DOHH2 (cell line): ENCODE results near the gene NPRL2.

Source experiments
- H3F3A ChIP-seq: fragments of 200-600 bp; sonication (generic), shearing (Covaris generic); 2 replicates; pipeline ENCODE4 v1.6.0; 2016; ENCODE audit warnings: antibody characterized with exemption, mild to moderate bottlenecking; ENCODE audit not compliant: control insufficient read depth, insufficient read depth
- H3K27ac ChIP-seq: fragments of 200-600 bp; sonication (generic); 2 replicates; pipeline ENCODE4 v1.5.1; 2014; ENCODE audit warnings: low read depth, mild to moderate bottlenecking, low read length, moderate library complexity
- H3K27me3 ChIP-seq: fragments of 200-600 bp; sonication (generic); 2 replicates; pipeline ENCODE4 v1.6.1; 2014; ENCODE audit warnings: mild to moderate bottlenecking, low read length, mixed read lengths; ENCODE audit not compliant: control insufficient read depth
- H3K36me3 ChIP-seq: fragments of 200-600 bp; sonication (generic); 2 replicates; pipeline ENCODE4 v1.6.1; 2014; ENCODE audit warnings: mild to moderate bottlenecking, low read length, moderate library complexity, mixed read lengths; ENCODE audit not compliant: control insufficient read depth
- H3K4me1 ChIP-seq: fragments of 200-600 bp; sonication (generic); 2 replicates; pipeline ENCODE4 v1.6.1; 2014; ENCODE audit warnings: mild to moderate bottlenecking, low read length, mixed read lengths; ENCODE audit not compliant: control insufficient read depth
- H3K4me2 ChIP-seq: fragments of 200-600 bp; sonication (generic); 2 replicates; pipeline ENCODE4 v1.6.0; 2014; ENCODE audit warnings: mild to moderate bottlenecking, low read length, moderate library complexity
- H3K4me3 ChIP-seq: fragments of 200-600 bp; sonication (generic); 2 replicates; pipeline ENCODE4 v1.5.1; 2014; ENCODE audit warnings: mild to moderate bottlenecking, low read length, mixed read lengths
- H3K79me2 ChIP-seq: fragments of 200-600 bp; sonication (generic); 2 replicates; pipeline ENCODE4 v1.6.1; 2014; ENCODE audit warnings: mild to moderate bottlenecking, low read length, mixed read lengths; ENCODE audit not compliant: control insufficient read depth
- H3K9me2 ChIP-seq: fragments of 200-600 bp; sonication (generic); replicated peaks from 2 replicates; pipeline ENCODE4 v1.6.1; 2014; ENCODE audit warnings: mild to moderate bottlenecking, low read length, mixed read lengths; ENCODE audit not compliant: control insufficient read depth
- H3K9me3 ChIP-seq: fragments of 200-600 bp; sonication (generic); 2 replicates; pipeline ENCODE4 v1.6.1; 2014; ENCODE audit warnings: antibody characterized with exemption, low read length, mixed read lengths; ENCODE audit not compliant: control insufficient read depth, insufficient read depth
- H4K20me1 ChIP-seq: fragments of 200-600 bp; sonication (generic); 2 replicates; pipeline ENCODE4 v1.6.0; 2014; ENCODE audit warnings: low read depth, mild to moderate bottlenecking, antibody characterized with exemption, low read length, moderate library complexity; ENCODE audit not compliant: control insufficient read depth, insufficient read depth
- CTCF ChIP-seq: fragments of 200-600 bp; sonication (generic); IDR thresholded peaks from one replicate; pipeline ENCODE4 v1.5.1; 2014; ENCODE audit warnings: antibody characterized with exemption, mild to moderate bottlenecking, low read depth, low read length; ENCODE audit not compliant: poor library complexity, severe bottlenecking
- EZH2phosphoT487 ChIP-seq: fragments of 200-600 bp; sonication (generic); IDR thresholded peaks from 2 replicates; pipeline ENCODE4 v1.6.1; 2017; ENCODE audit warnings: borderline replicate concordance, mild to moderate bottlenecking, antibody characterized with exemption, low read length, moderate library complexity, mixed read lengths

NPRL2 gene

GRCh38 chr3:50375258-50375931, 24.8 kb upstream of the NPRL2 start:
- no peak overlapping the region for H3K27ac ChIP-seq
- H3K4me1 ChIP-seq, result no peaks in the 10 kb centered on the region
- no peaks in the 10 kb centered on the region for H3K9me3 ChIP-seq
- H3K4me3 ChIP-seq, result no peak overlapping the region
- peaks cover 7% of the 10 kb centered on the region for H3K27me3 ChIP-seq
- H4K20me1 ChIP-seq, result no peaks in the 10 kb centered on the region
- H3K4me2 ChIP-seq, result no peak overlapping the region
- H3K9me2 ChIP-seq, result no peaks in the 10 kb centered on the region
- no peaks in the 10 kb centered on the region for H3K36me3 ChIP-seq
- TF ChIP-seq EZH2phosphoT487, result no peak
- peak; percentile 48 for TF ChIP-seq CTCF
- H3K79me2 ChIP-seq, result no peaks in the 10 kb centered on the region
- H3F3A ChIP-seq, result no peaks in the 10 kb centered on the region

- no peak overlapping the region for H3K4me3 ChIP-seq
- peaks cover 7% of the 10 kb centered on the region for H3K27me3 ChIP-seq
- H3K36me3 ChIP-seq, result no peaks in the 10 kb centered on the region
- no peaks in the 10 kb centered on the region for H3K4me1 ChIP-seq
- no peaks in the 10 kb centered on the region for H3K79me2 ChIP-seq
- H3K4me2 ChIP-seq, result no peak overlapping the region
- H3F3A ChIP-seq, result no peaks in the 10 kb centered on the region
- no peaks in the 10 kb centered on the region for H3K9me2 ChIP-seq
- no peak overlapping the region for H3K27ac ChIP-seq
- TF ChIP-seq EZH2phosphoT487, result no peak
- no peak for TF ChIP-seq CTCF
- H3K9me3 ChIP-seq, result no peaks in the 10 kb centered on the region
- no peaks in the 10 kb centered on the region for H4K20me1 ChIP-seq
Measured at GRCh38 chr3:50374363-50375257, 24.0 kb upstream of the NPRL2 start.

- TF ChIP-seq CTCF, result no peak
- no peak for TF ChIP-seq EZH2phosphoT487
- Histone ChIP-seq H3K79me2 (no peaks in the 10 kb centered on the region), H3K9me2 (no peaks in the 10 kb centered on the region), H3K9me3 (no peaks in the 10 kb centered on the region), H3F3A (no peaks in the 10 kb centered on the region), H3K4me2 (no peak overlapping the region), H3K27ac (no peak overlapping the region), H3K36me3 (no peaks in the 10 kb centered on the region), H3K4me3 (no peak overlapping the region), H3K27me3 (peaks cover 7% of the 10 kb centered on the region), H3K4me1 (no peaks in the 10 kb centered on the region), H4K20me1 (no peaks in the 10 kb centered on the region)
Measured at GRCh38 chr3:50373146-50374051, 22.8 kb upstream of the NPRL2 start.
